Measurements from ENCODE around the gene RGMA.

DNA sequence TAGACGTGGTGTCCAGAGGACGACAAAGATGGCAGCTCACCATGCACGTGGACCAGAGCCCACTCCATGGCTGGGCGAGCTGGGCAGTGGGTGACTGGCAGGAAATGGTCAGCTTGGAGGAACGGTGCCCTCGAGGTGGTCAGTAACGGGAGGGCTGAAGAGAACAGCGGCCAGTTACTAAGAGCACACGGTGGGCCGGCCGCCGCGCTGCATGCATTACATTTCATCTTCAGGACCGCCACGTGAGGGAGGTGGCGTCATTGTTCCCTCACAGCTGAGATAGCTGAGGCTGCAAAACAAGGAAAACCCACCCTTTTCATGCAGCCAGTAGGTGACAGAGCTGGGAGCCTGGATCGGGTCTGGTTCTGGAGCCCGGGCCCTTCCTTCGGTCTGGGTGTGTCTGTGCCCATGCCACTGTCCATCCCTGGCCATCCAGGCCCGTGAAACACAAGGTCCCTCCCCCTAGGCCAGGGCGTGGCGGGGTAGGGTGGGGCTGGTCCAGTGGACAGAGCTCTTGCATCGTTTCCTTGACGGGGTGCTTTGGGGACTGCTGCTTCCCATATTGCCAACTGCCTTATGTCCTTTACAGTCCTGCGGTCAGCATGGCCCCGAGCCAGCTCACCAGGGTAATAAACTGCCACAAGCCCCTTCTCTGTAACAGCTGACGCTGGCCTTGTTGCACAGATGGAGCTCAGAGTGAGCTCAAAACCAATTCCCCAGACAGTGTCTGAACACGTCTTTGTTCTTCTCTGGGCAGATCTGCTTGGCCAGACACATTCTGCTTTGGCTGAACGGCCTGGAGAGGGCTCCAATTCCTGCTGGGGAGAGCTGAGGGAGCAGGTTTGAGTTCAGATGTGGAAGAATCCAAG, 51.8 kb downstream of the RGMA start:
- TF ChIP-seq, protein P1, sequence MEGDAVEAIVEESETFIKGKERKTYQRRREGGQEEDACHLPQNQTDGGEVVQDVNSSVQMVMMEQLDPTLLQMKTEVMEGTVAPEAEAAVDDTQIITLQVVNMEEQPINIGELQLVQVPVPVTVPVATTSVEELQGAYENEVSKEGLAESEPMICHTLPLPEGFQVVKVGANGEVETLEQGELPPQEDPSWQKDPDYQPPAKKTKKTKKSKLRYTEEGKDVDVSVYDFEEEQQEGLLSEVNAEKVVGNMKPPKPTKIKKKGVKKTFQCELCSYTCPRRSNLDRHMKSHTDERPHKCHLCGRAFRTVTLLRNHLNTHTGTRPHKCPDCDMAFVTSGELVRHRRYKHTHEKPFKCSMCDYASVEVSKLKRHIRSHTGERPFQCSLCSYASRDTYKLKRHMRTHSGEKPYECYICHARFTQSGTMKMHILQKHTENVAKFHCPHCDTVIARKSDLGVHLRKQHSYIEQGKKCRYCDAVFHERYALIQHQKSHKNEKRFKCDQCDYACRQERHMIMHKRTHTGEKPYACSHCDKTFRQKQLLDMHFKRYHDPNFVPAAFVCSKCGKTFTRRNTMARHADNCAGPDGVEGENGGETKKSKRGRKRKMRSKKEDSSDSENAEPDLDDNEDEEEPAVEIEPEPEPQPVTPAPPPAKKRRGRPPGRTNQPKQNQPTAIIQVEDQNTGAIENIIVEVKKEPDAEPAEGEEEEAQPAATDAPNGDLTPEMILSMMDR (IDR thresholded peaks at IDR 0.05): no peak
- TF ChIP-seq POLR2AphosphoS5 (IDR thresholded peaks at IDR 0.05; ENCODE audit: insufficient read depth in 1 of 2, low read depth in 1 of 2): peak in 1 of 2 donors; percentile 40

All from vagina (tissue), 2 donors.